ENCODE measurements around the gene SHC2. TPM values are rescaled to one million over a fixed set of nuclear protein-coding genes. Genes with fewer than 3 reads are reported as not detected.

Gene SHC2
- polyA plus RNA-seq, 1 of the 3 experiments (the other 2 are of a cell fraction): 0.64 TPM

GRCh38 chr19:501646-502045 is 40.8 kb upstream of the SHC2 start:
- no peaks in the 10 kb centered on the region for H3K9me2 ChIP-seq
- ChIA-PET CTCF (no interaction called here), POLR2A (no interaction called here)
- H2AFZ ChIP-seq (ENCODE audit: low read depth): no peak overlapping the region
- TF ChIP-seq NFIC (IDR thresholded peaks at IDR 0.05; ENCODE audit: borderline replicate concordance): no peak
- no peak for TF ChIP-seq POLR2AphosphoS5 (IDR thresholded peaks at IDR 0.05; ENCODE audit: low read depth, low read length)
- no peak for TF ChIP-seq RXRA (IDR thresholded peaks at IDR 0.05; ENCODE audit: borderline replicate concordance, low read depth)
- no peak for TF ChIP-seq TAF1 (IDR thresholded peaks at IDR 0.05; ENCODE audit: borderline replicate concordance, low read depth, low read length)
- TF ChIP-seq, protein P1, sequence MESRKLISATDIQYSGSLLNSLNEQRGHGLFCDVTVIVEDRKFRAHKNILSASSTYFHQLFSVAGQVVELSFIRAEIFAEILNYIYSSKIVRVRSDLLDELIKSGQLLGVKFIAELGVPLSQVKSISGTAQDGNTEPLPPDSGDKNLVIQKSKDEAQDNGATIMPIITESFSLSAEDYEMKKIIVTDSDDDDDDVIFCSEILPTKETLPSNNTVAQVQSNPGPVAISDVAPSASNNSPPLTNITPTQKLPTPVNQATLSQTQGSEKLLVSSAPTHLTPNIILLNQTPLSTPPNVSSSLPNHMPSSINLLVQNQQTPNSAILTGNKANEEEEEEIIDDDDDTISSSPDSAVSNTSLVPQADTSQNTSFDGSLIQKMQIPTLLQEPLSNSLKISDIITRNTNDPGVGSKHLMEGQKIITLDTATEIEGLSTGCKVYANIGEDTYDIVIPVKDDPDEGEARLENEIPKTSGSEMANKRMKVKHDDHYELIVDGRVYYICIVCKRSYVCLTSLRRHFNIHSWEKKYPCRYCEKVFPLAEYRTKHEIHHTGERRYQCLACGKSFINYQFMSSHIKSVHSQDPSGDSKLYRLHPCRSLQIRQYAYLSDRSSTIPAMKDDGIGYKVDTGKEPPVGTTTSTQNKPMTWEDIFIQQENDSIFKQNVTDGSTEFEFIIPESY (IDR thresholded peaks at IDR 0.05; ENCODE audit: borderline replicate concordance, low read depth): no peak
- no peak for TF ChIP-seq RFX5 (IDR thresholded peaks at IDR 0.05; ENCODE audit: low read length)
- no peak for TF ChIP-seq ELF1 (IDR thresholded peaks at IDR 0.05)
- no peak for TF ChIP-seq NRF1 (IDR thresholded peaks at IDR 0.05; ENCODE audit: low read depth, low read length)
- no peak for TF ChIP-seq FOSL2 (IDR thresholded peaks at IDR 0.05; ENCODE audit: borderline replicate concordance, low read depth)
- TF ChIP-seq TEAD4 (IDR thresholded peaks at IDR 0.05; ENCODE audit: borderline replicate concordance, insufficient read depth): no peak
- TF ChIP-seq, protein P2, sequence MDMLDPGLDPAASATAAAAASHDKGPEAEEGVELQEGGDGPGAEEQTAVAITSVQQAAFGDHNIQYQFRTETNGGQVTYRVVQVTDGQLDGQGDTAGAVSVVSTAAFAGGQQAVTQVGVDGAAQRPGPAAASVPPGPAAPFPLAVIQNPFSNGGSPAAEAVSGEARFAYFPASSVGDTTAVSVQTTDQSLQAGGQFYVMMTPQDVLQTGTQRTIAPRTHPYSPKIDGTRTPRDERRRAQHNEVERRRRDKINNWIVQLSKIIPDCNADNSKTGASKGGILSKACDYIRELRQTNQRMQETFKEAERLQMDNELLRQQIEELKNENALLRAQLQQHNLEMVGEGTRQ (IDR thresholded peaks at IDR 0.05; ENCODE audit: borderline replicate concordance, low read depth, low read length): no peak
- TF ChIP-seq IRF3 (IDR thresholded peaks at IDR 0.05; ENCODE audit: low read depth, low read length): no peak
- TF ChIP-seq FOXJ3 (CRISPR knock-in tag; IDR thresholded peaks at IDR 0.05): no peak
- TF ChIP-seq CHD2 (IDR thresholded peaks at IDR 0.05; ENCODE audit: low read length, partially characterized antibody): no peak
- TF ChIP-seq MXI1 (IDR thresholded peaks at IDR 0.05; ENCODE audit: low read depth, low read length): no peak
- no peak for TF ChIP-seq RCOR1 (IDR thresholded peaks at IDR 0.05; ENCODE audit: low read length)
- no peak for TF ChIP-seq GATA2 (CRISPR knock-in tag; IDR thresholded peaks at IDR 0.05)
- TF ChIP-seq RAD21 (IDR thresholded peaks at IDR 0.05; ENCODE audit: low read length): no peak
- no peak for TF ChIP-seq YY1 (IDR thresholded peaks at IDR 0.05; ENCODE audit: low read depth)
- TF ChIP-seq JUND (IDR thresholded peaks at IDR 0.05): no peak
- no peaks in the 10 kb centered on the region for H3K9me3 ChIP-seq
- no peak for DNase-seq
- no peaks in the 10 kb centered on the region for H4K20me1 ChIP-seq (ENCODE audit: insufficient read depth)
- no peak overlapping the region for H3K27ac ChIP-seq (ENCODE audit: low read depth in 2 of 2, low read length in 1 of 2)
- no peak overlapping the region for H3K4me2 ChIP-seq
- peaks cover 6% of the 10 kb centered on the region; the same call in 1 of the 2 replicates for H3K27me3 ChIP-seq (ENCODE audit: insufficient read depth)
- 55% methylated on average over 14 of the region's 17 CpGs for WGBS (ENCODE audit: low lambda C conversion rate)
- no peaks in the 10 kb centered on the region for H3K36me3 ChIP-seq (replicated peaks in 1 of 2; ENCODE audit: control insufficient read depth in 1 of 2, insufficient read depth in 2 of 2, low read length in 1 of 2)
- H3K4me1 ChIP-seq (ENCODE audit: control insufficient read depth in 1 of 2, insufficient read depth in 2 of 2, low read depth in 1 of 2, low read length in 1 of 2): peaks cover 3 to 4% of the 10 kb centered on the region in 2 experiments; a peak in 1 of 4 replicates
- H3F3A ChIP-seq (replicated peaks; ENCODE audit: insufficient read depth): no peaks in the 10 kb centered on the region
- H3K9ac ChIP-seq: no peak overlapping the region
- no peak overlapping the region for H3K4me3 ChIP-seq (ENCODE audit: low read depth in 2 of 2, low read length in 1 of 2)
- H3K79me2 ChIP-seq (ENCODE audit: insufficient read depth): no peaks in the 10 kb centered on the region
